SK-N-MC (cell line): ENCODE data around the gene CELF2.

Experiments
- EZH2 ChIP-seq: fragments of 200-600 bp; sonication (generic); IDR thresholded peaks from one replicate; pipeline ENCODE4 v1.6.1; 2017; ENCODE audit warnings: antibody characterized with exemption
- POLR2AphosphoS5 ChIP-seq: IDR thresholded peaks from 2 replicates; pipeline ENCODE4 v1.6.1; 2012; ENCODE audit warnings: mild to moderate bottlenecking, low read depth, low read length, borderline replicate concordance

- TF ChIP-seq EZH2 (no peak), POLR2AphosphoS5 (no peak)
These were observed 339.8 kb downstream of the CELF2 start for GRCh38 chr10:11357439-11357838.
